Activated naive CD8-positive, alpha-beta T cell treated with anti-CD3 and anti-CD28 coated beads, Interleukin-2, amount 50 U/mL, for 16 hours (primary cell): ENCODE data around the gene SEL1L.
"Not testable (repeated sequence)": the region's sequence is repeated elsewhere in the genome, so short reads cannot be mapped to it uniquely, and the experiment has no call there.

Experiments
- DNase-seq: peaks from one replicate; pipeline ENCODE4 v3.0.0-alpha.2; 2020; ENCODE audit warnings: low read depth, low spot score

Gene SEL1L

GRCh38 chr14:81449114-81449513, 84.5 kb downstream of the SEL1L start:
- DNase-seq: no peak

- DNase-seq: no peak
These were observed 86.5 kb downstream of the SEL1L start for GRCh38 chr14:81447021-81447764.

GRCh38 chr14:81446279-81447007, 87.2 kb downstream of the SEL1L start:
- DNase-seq: no peak

GRCh38 chr14:81441626-81442134, 92.0 kb downstream of the SEL1L start:
- no peak for DNase-seq

GRCh38 chr14:81440041-81440440, 93.6 kb downstream of the SEL1L start:
- DNase-seq: no peak

- DNase-seq: no peak
These were observed 96.4 kb downstream of the SEL1L start for GRCh38 chr14:81437244-81437643.

- DNase-seq: no peak
These were observed 97.1 kb downstream of the SEL1L start for GRCh38 chr14:81436296-81437138.

- DNase-seq: no peak
These were observed 98.0 kb downstream of the SEL1L start for GRCh38 chr14:81435391-81436295.

- DNase-seq: no peak
These were observed 98.6 kb downstream of the SEL1L start for GRCh38 chr14:81435048-81435390.

- no peak for DNase-seq
These were observed 99.4 kb downstream of the SEL1L start for GRCh38 chr14:81434230-81434629.

- no peak for DNase-seq
These were observed 100.3 kb downstream of the SEL1L start for GRCh38 chr14:81433378-81433777.

- DNase-seq: no peak
These were observed 101.4 kb downstream of the SEL1L start for GRCh38 chr14:81432219-81432661.

GRCh38 chr14:81430235-81430634, 103.4 kb downstream of the SEL1L start:
- DNase-seq: no peak

- not testable (repeated sequence) for DNase-seq
These were observed 103.9 kb downstream of the SEL1L start for GRCh38 chr14:81429749-81430148.

GRCh38 chr14:81429028-81429427, 104.6 kb downstream of the SEL1L start:
- DNase-seq: no peak

GRCh38 chr14:81427348-81428058, 106.2 kb downstream of the SEL1L start:
- DNase-seq: no peak

- DNase-seq: no peak
These were observed 110.1 kb downstream of the SEL1L start for GRCh38 chr14:81423504-81423903.
